ENCODE results near the gene ABLIM2.

Gene ABLIM2

DNA sequence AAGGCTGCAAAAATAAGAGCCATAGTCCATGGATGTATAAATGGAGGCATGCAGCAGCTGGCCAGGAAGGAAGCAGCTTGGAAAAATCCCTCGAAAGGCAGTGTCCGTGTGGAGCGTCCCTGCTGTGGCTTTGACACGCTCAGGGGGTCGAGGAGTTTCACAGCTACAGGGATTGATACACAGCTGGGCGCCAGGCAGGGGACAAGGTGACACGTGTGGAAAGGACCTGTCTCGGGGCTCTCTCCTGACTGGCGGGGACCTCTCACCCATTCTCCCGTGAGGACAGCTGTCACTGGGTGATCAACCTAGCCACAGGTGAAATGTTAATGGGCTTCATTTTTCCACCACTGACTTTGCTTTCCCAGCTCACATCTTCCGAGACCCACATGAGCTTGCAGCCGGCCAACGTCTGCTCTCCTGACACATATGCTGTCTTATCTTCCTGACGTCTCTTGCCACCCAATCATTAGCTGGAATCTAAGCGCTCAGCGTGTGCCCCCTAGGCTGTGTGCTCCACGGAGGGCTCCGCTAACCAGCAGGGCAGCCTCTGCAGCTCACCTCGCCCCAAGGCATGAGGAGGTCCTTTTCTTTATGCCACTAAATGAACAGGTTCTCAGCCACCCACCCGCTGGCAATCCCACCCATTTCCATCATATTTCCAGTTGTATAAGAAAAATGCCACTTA, 129.6 kb downstream of the ABLIM2 start:
- Mint-ChIP-seq H3K4me1 (peaks cover 36% of the 10 kb centered on the region), H3K27me3 (ENCODE audit: low read depth, poor library complexity) (peaks cover 8% of the 10 kb centered on the region), H3K36me3 (ENCODE audit: low read depth) (no peaks in the 10 kb centered on the region), H3K4me3 (no peak overlapping the region), H3K9me3 (no peaks in the 10 kb centered on the region), H3K27ac (no peak overlapping the region)
- DNase-seq, result no peak
- TF ChIP-seq, protein P1, sequence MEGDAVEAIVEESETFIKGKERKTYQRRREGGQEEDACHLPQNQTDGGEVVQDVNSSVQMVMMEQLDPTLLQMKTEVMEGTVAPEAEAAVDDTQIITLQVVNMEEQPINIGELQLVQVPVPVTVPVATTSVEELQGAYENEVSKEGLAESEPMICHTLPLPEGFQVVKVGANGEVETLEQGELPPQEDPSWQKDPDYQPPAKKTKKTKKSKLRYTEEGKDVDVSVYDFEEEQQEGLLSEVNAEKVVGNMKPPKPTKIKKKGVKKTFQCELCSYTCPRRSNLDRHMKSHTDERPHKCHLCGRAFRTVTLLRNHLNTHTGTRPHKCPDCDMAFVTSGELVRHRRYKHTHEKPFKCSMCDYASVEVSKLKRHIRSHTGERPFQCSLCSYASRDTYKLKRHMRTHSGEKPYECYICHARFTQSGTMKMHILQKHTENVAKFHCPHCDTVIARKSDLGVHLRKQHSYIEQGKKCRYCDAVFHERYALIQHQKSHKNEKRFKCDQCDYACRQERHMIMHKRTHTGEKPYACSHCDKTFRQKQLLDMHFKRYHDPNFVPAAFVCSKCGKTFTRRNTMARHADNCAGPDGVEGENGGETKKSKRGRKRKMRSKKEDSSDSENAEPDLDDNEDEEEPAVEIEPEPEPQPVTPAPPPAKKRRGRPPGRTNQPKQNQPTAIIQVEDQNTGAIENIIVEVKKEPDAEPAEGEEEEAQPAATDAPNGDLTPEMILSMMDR (IDR thresholded peaks at IDR 0.05), result no peak

DNA sequence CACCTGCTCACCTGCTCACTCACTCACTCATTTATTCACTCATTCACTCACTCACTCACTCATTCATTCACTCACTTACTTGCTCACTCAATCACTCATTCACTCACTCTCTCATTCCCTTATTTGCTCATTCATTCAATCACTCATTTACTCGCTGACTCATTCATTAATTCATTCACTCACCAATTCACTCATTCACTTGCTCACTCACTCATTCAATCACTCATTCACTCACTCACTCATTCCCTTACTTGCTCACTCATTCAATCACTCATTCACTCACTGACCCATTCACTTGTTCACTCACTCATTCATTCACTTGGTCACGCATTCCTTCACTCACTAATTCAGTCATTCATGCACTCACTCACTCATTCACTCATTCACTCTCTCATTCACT, 130.2 kb downstream of the ABLIM2 start:
- Mint-ChIP-seq H3K36me3 (ENCODE audit: low read depth) (no peaks in the 10 kb centered on the region), H3K4me1 (peaks cover 35% of the 10 kb centered on the region), H3K27ac (no peak overlapping the region), H3K9me3 (no peaks in the 10 kb centered on the region), H3K4me3 (no peak overlapping the region), H3K27me3 (ENCODE audit: low read depth, poor library complexity) (peaks cover 12% of the 10 kb centered on the region)
- DNase-seq, result no peak
- TF ChIP-seq, protein P1 (IDR thresholded peaks at IDR 0.05), result no peak

DNA sequence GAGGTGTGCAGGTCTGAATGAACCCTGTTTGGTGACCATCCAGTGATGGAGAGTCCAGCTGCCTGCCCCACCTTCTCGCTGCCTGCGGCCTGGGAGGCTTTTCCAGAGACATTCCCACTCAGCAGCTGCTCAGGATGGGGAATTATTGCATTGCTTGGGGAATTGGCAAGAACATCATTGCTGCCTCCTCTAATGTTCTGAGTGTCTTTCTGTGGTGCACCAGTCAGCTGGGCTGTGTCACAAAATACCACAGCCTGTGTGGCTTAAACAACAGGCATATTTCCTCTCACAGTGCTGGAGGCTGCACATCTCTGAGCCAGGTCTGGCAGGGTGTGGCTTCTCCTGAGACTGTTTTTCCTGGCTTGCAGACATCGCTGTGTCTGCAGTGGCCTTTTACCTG, 132.2 kb downstream of the ABLIM2 start:
- peaks cover 37% of the 10 kb centered on the region for H3K4me1 Mint-ChIP-seq
- no peak overlapping the region for H3K27ac Mint-ChIP-seq
- DNase-seq, result no peak
- peaks cover 11% of the 10 kb centered on the region for H3K27me3 Mint-ChIP-seq (ENCODE audit: low read depth, poor library complexity)
- no peaks in the 10 kb centered on the region for H3K9me3 Mint-ChIP-seq
- H3K4me3 Mint-ChIP-seq, result no peak overlapping the region
- no peaks in the 10 kb centered on the region for H3K36me3 Mint-ChIP-seq (ENCODE audit: low read depth)
- TF ChIP-seq, protein P1 (IDR thresholded peaks at IDR 0.05), result no peak

DNA sequence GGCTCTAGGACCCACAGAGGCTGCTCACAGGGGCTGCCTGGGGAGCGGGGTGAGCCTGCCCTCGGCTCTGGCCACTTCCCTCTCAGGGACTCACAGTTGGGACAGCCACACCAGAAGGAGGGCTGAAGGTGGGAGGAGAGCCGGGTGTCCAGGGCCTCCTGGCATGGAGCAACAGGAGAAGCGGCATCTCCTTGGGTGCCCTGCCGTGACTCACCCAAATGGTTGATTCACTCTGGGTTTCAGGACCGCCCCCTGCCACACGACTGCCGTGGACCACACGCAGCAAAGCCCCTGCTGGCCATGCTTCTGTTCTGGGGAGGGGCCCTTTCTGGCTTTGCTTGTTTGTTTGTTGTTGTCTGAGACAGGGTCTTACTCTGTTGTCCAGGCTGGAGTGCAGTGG, 132.9 kb downstream of the ABLIM2 start:
- Mint-ChIP-seq H3K27me3 (ENCODE audit: low read depth, poor library complexity) (peaks cover 11% of the 10 kb centered on the region), H3K4me3 (no peak overlapping the region), H3K36me3 (ENCODE audit: low read depth) (no peaks in the 10 kb centered on the region), H3K9me3 (no peaks in the 10 kb centered on the region), H3K4me1 (peaks cover 33% of the 10 kb centered on the region), H3K27ac (no peak overlapping the region)
- DNase-seq, result no peak
- TF ChIP-seq, protein P1 (IDR thresholded peaks at IDR 0.05), result no peak

DNA sequence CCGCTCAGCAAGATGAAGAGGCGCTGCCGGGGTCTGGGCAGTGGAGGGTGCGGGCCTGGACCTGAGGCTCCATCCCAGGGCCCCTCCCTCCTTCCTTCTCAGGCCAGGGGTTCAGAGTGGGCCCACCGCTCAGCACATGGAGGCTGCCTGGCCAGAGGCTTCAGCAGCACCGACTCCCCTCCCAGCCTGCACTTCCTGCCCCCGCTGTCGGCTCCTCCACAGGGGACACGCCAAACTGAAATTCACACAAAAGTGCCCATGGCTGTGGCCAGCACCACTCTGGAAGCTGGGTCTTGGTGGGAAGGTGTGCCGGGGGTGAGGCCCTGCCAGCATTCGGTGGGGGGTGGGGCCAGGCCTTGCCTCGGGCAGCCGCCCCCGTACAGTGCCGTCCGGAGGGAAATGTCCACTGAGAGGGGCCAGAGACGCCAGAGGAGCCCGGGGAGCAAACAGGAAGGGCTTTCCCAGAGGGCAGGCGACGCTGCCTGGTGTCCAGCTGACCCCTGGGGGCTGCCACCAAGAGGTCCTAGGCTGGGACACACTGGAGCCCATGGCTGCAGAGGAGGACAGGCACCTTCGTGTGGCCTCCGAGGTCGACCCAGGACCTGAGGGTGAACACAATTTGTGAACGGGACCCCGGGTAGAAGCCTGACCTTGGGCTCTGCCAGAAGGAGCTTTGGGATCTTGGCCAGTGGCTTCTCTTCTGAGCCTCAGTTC, 134.4 kb downstream of the ABLIM2 start:
- Mint-ChIP-seq H3K27me3 (ENCODE audit: low read depth, poor library complexity) (peaks cover 13% of the 10 kb centered on the region), H3K27ac (no peak overlapping the region), H3K4me3 (no peak overlapping the region), H3K36me3 (ENCODE audit: low read depth) (no peaks in the 10 kb centered on the region), H3K4me1 (peaks cover 32% of the 10 kb centered on the region), H3K9me3 (no peaks in the 10 kb centered on the region)
- DNase-seq, result no peak
- TF ChIP-seq, protein P1 (IDR thresholded peaks at IDR 0.05), result no peak

DNA sequence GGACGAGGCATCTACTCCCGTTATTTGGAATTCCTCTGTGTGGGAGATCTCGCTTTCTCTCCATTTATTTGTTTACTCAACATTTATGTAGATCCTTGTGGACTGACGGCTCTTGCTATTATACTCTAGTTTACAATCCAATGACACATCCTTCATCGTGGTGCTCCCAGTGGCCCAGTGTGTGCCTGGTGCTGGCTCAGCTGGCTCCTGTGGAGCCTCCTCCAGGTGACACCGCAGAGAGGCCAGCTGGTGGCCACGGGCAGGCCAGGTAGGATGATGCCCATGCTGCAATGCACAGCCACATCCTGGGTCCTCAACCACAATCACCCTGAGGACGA, 134.9 kb downstream of the ABLIM2 start:
- TF ChIP-seq, protein P1 (IDR thresholded peaks at IDR 0.05), result no peak
- H3K4me3 Mint-ChIP-seq, result no peak overlapping the region
- no peaks in the 10 kb centered on the region for H3K36me3 Mint-ChIP-seq (ENCODE audit: low read depth)
- no peaks in the 10 kb centered on the region for H3K9me3 Mint-ChIP-seq
- peaks cover 11% of the 10 kb centered on the region for H3K27me3 Mint-ChIP-seq (ENCODE audit: low read depth, poor library complexity)
- H3K27ac Mint-ChIP-seq, result no peak overlapping the region
- DNase-seq, result no peak
- peaks cover 28% of the 10 kb centered on the region for H3K4me1 Mint-ChIP-seq
